ENCODE results near the gene INPP5F. TPM values are rescaled to one million over a fixed set of nuclear protein-coding genes. Genes with fewer than 3 reads are reported as not detected.

Gene INPP5F
- total RNA-seq, 1 experiment from 2014 or later: 14.9 TPM

GRCh38 chr10:119815671-119816070 lies 89.8 kb downstream of the INPP5F start:
- no peaks in the 10 kb centered on the region for H3K27me3 Mint-ChIP-seq (ENCODE audit: insufficient read depth, unreplicated experiment)
- DNase-seq (ENCODE audit: unreplicated experiment): no peak
- H3K4me3 Mint-ChIP-seq (ENCODE audit: unreplicated experiment): no peak overlapping the region
- H3K4me1 Mint-ChIP-seq (ENCODE audit: insufficient read depth, unreplicated experiment): no peaks in the 10 kb centered on the region
- no peaks in the 10 kb centered on the region for H3K9me3 Mint-ChIP-seq (ENCODE audit: unreplicated experiment)
- ChIA-PET POLR2A (no interaction called here), CTCF (interaction anchor here (0.6 to 0.7 kb wide), 2 partner anchors 65 to 677 kb away, joined by 3 to 4 read pairs; no protein-coding TSS in a partner anchor)
- no peak for TF ChIP-seq CTCF (IDR thresholded peaks at IDR 0.05; ENCODE audit: unreplicated experiment)
- no TSS peak for BruUV-seq (replicated peaks)
- no peaks in the 10 kb centered on the region for H3K36me3 Mint-ChIP-seq (ENCODE audit: insufficient read depth, unreplicated experiment)
- intact Hi-C loops (cut with micrococcal nuclease): no loop called here
- H3K27ac Mint-ChIP-seq (ENCODE audit: low read depth, unreplicated experiment): no peak overlapping the region

GRCh38 chr10:119817991-119818888 lies 92.4 kb downstream of the INPP5F start:
- H3K27ac Mint-ChIP-seq (ENCODE audit: low read depth, unreplicated experiment): no peak overlapping the region
- ChIA-PET CTCF (interaction anchor here (0.6 kb wide), 2 partner anchors 201 to 232 kb away, joined by 4 to 5 read pairs; no protein-coding TSS in a partner anchor), POLR2A (interaction anchor here (0.6 kb wide), 1 partner anchor 20 kb away, joined by 3 read pairs; no protein-coding TSS in a partner anchor)

GRCh38 chr10:119818889-119819270 lies 93.0 kb downstream of the INPP5F start:
- no peak for DNase-seq (ENCODE audit: unreplicated experiment)
- no peaks in the 10 kb centered on the region for H3K36me3 Mint-ChIP-seq (ENCODE audit: insufficient read depth, unreplicated experiment)
- no TSS peak for BruUV-seq (replicated peaks)
- H3K27ac Mint-ChIP-seq (ENCODE audit: low read depth, unreplicated experiment): no peak overlapping the region
- no peak overlapping the region for H3K4me3 Mint-ChIP-seq (ENCODE audit: unreplicated experiment)
- TF ChIP-seq CTCF (IDR thresholded peaks at IDR 0.05; ENCODE audit: unreplicated experiment): no peak
- no peaks in the 10 kb centered on the region for H3K27me3 Mint-ChIP-seq (ENCODE audit: insufficient read depth, unreplicated experiment)
- no peaks in the 10 kb centered on the region for H3K4me1 Mint-ChIP-seq (ENCODE audit: insufficient read depth, unreplicated experiment)
- ChIA-PET CTCF (interaction anchor here (0.6 kb wide), 2 partner anchors 202 to 233 kb away, joined by 4 to 5 read pairs; no protein-coding TSS in a partner anchor), POLR2A (no interaction called here)
- no peaks in the 10 kb centered on the region for H3K9me3 Mint-ChIP-seq (ENCODE audit: unreplicated experiment)
- intact Hi-C loops (cut with micrococcal nuclease): no loop called here

More at GRCh38 chr10:119817991-119818888, 92.4 kb downstream of the INPP5F start:
- Mint-ChIP-seq H3K9me3 (ENCODE audit: unreplicated experiment) (no peaks in the 10 kb centered on the region), H3K4me1 (ENCODE audit: insufficient read depth, unreplicated experiment) (no peaks in the 10 kb centered on the region), H3K36me3 (ENCODE audit: insufficient read depth, unreplicated experiment) (no peaks in the 10 kb centered on the region), H3K4me3 (ENCODE audit: unreplicated experiment) (no peak overlapping the region), H3K27me3 (ENCODE audit: insufficient read depth, unreplicated experiment) (no peaks in the 10 kb centered on the region)
- intact Hi-C loops (cut with micrococcal nuclease): no loop called here
- no peak for TF ChIP-seq CTCF (IDR thresholded peaks at IDR 0.05; ENCODE audit: unreplicated experiment)
- BruUV-seq (replicated peaks): no TSS peak
- no peak for DNase-seq (ENCODE audit: unreplicated experiment)

GRCh38 chr10:119821182-119821581 lies 95.3 kb downstream of the INPP5F start:
- intact Hi-C loops (cut with micrococcal nuclease): no loop called here
- no peak for TF ChIP-seq CTCF (IDR thresholded peaks at IDR 0.05; ENCODE audit: unreplicated experiment)
- Mint-ChIP-seq H3K9me3 (ENCODE audit: unreplicated experiment) (no peaks in the 10 kb centered on the region), H3K27ac (ENCODE audit: low read depth, unreplicated experiment) (no peak overlapping the region), H3K4me3 (ENCODE audit: unreplicated experiment) (no peak overlapping the region), H3K36me3 (ENCODE audit: insufficient read depth, unreplicated experiment) (peaks cover under 1% of the 10 kb centered on the region), H3K27me3 (ENCODE audit: insufficient read depth, unreplicated experiment) (no peaks in the 10 kb centered on the region), H3K4me1 (ENCODE audit: insufficient read depth, unreplicated experiment) (no peaks in the 10 kb centered on the region)
- CTCF ChIA-PET: interaction anchor here (0.6 kb wide), 1 partner anchor 21 kb away, joined by 3 read pairs; no protein-coding TSS in a partner anchor
- BruUV-seq (replicated peaks): no TSS peak
- POLR2A ChIA-PET: interaction anchor here (1.1 to 1.4 kb wide), 2 partner anchors 50 to 71 kb away, joined by 4 to 5 read pairs; no protein-coding TSS in a partner anchor
- no peak for DNase-seq (ENCODE audit: unreplicated experiment)
